Neuronal stem cell (in vitro differentiated cells): Measurements from ENCODE around the gene ANKRD62. TPM values are rescaled to one million over a fixed set of nuclear protein-coding genes. Genes with fewer than 3 reads are reported as not detected.

ENCODE experiments used
- DNase-seq: peaks from one replicate; pipeline ENCODE4 v3.0.0-alpha.2; 2013; ENCODE audit warnings: low spot score
- H2AFZ ChIP-seq: one replicate; pipeline ENCODE4 v1.6.1; 2013; ENCODE audit warnings: mild to moderate bottlenecking, low read length, inconsistent platforms
- H2AK5ac ChIP-seq: 2 replicates; pipeline ENCODE4 v1.6.1; 2013; ENCODE audit warnings: low read depth, mild to moderate bottlenecking, inconsistent platforms, low read length, moderate library complexity, mixed read lengths
- H2BK120ac ChIP-seq: 2 replicates; pipeline ENCODE4 v1.6.1; 2013; ENCODE audit warnings: low read depth, mild to moderate bottlenecking, inconsistent platforms, low read length, moderate library complexity, mixed read lengths
- H2BK12ac ChIP-seq: one replicate; pipeline ENCODE4 v1.6.1; 2013; ENCODE audit warnings: low read length, inconsistent platforms
- H2BK15ac ChIP-seq: 2 replicates; pipeline ENCODE4 v1.6.1; 2013; ENCODE audit warnings: mild to moderate bottlenecking, low read length, inconsistent platforms, mixed read lengths
- H2BK5ac ChIP-seq: one replicate; pipeline ENCODE4 v1.6.1; 2013; ENCODE audit warnings: inconsistent platforms, mild to moderate bottlenecking, low read length, moderate library complexity
- H3K14ac ChIP-seq: one replicate; pipeline ENCODE4 v1.6.1; 2013; ENCODE audit warnings: low read length, inconsistent platforms
- H3K18ac ChIP-seq: 2 replicates; pipeline ENCODE4 v1.6.1; 2013; ENCODE audit warnings: low read length, inconsistent platforms
- H3K23ac ChIP-seq: 2 replicates; pipeline ENCODE4 v1.6.1; 2013; ENCODE audit warnings: low read depth, mild to moderate bottlenecking, mixed read lengths, low read length, inconsistent platforms; ENCODE audit not compliant: poor library complexity
- H3K27ac ChIP-seq: replicated peaks from 3 replicates; pipeline ENCODE4 v1.5.1; 2013; ENCODE audit warnings: low read length, inconsistent platforms
- H3K27me3 ChIP-seq, 3 experiments: 2 replicates each; pipeline ENCODE4 v1.6.1; 2013; ENCODE audit warnings: low read length in 3 of 3, mild to moderate bottlenecking in 2 of 3, inconsistent platforms in 1 of 3, low read depth in 1 of 3, mixed read lengths in 1 of 3, moderate library complexity in 1 of 3; ENCODE audit not compliant: control insufficient read depth in 3 of 3, insufficient read depth in 3 of 3
- H3K36me3 ChIP-seq, 2 donors: replicated peaks in 1 of 2; 2 replicates each; pipeline ENCODE4 v1.6.1; 2013; ENCODE audit warnings: low read length in 2 of 2; ENCODE audit not compliant: control insufficient read depth in 2 of 2, insufficient read depth in 2 of 2
- H3K4ac ChIP-seq: 2 replicates; pipeline ENCODE4 v1.6.1; 2013; ENCODE audit warnings: inconsistent platforms, mild to moderate bottlenecking, low read length, moderate library complexity
- H3K4me1 ChIP-seq, 2 donors: 1 replicate in 1 of 2; 2 replicates in 1 of 2; pipeline ENCODE4 v1.6.1; 2013; ENCODE audit warnings: low read length in 2 of 2, low read depth in 1 of 2; ENCODE audit not compliant: control insufficient read depth in 2 of 2, insufficient read depth in 1 of 2
- H3K4me2 ChIP-seq: one replicate; pipeline ENCODE4 v1.6.1; 2013; ENCODE audit warnings: mild to moderate bottlenecking, low read length, inconsistent platforms; ENCODE audit not compliant: insufficient read depth, poor library complexity, severe bottlenecking
- H3K4me3 ChIP-seq, 2 donors: 2 replicates each; pipeline ENCODE4 v1.5.1; 2013; ENCODE audit warnings: low read length in 2 of 2, mild to moderate bottlenecking in 2 of 2, inconsistent platforms in 1 of 2, moderate library complexity in 1 of 2
- H3K79me1 ChIP-seq: one replicate; pipeline ENCODE4 v1.6.1; 2013; ENCODE audit warnings: low read depth, mild to moderate bottlenecking, inconsistent platforms, low read length, moderate library complexity
- H3K9ac ChIP-seq: one replicate; pipeline ENCODE4 v1.6.1; 2013; ENCODE audit warnings: mild to moderate bottlenecking, low read depth, low read length, inconsistent platforms; ENCODE audit not compliant: poor library complexity
- H3K9me3 ChIP-seq, 2 donors: replicated peaks in 1 of 2; 2 replicates each; pipeline versions ENCODE3 to v1.6.1; 2013; ENCODE audit warnings: low read length in 2 of 2, mild to moderate bottlenecking in 2 of 2, inconsistent platforms in 1 of 2, low read depth in 1 of 2, mixed read lengths in 1 of 2, moderate library complexity in 1 of 2; ENCODE audit not compliant: control insufficient read depth in 2 of 2, insufficient read depth in 1 of 2
- H4K8ac ChIP-seq: one replicate; pipeline ENCODE4 v1.6.1; 2013; ENCODE audit warnings: low read depth, mild to moderate bottlenecking, inconsistent platforms, low read length, moderate library complexity
- H4K91ac ChIP-seq: one replicate; pipeline ENCODE4 v1.6.1; 2013; ENCODE audit warnings: low read length, low read depth, mild to moderate bottlenecking, inconsistent platforms; ENCODE audit not compliant: poor library complexity
- WGBS, 2 donors: extraction: QIAGEN DNeasy Blood & Tissue Kit; methylation state at CpG; one replicate each; pipeline ENCODE4 v1.1.7; 2013; ENCODE audit warnings: missing lambda C conversion rate in 2 of 2, mixed read lengths in 1 of 2; ENCODE audit not compliant: insufficient read length in 2 of 2, insufficient replicate concordance in 1 of 2; ENCODE audit errors: extremely low coverage in 2 of 2; 5-methylcytosine and 5-hydroxymethylcytosine counted together
- small RNA-seq: library from polyadenylated mRNA; stranded (forward); fragments of <200 nt; extraction: miRNeasy Mini kit (QIAGEN cat#:217004); gene quantifications from one replicate; pipeline ENCODE3, GENCODE V24; 2013; ENCODE audit not compliant: insufficient read depth

Gene ANKRD62

DNA sequence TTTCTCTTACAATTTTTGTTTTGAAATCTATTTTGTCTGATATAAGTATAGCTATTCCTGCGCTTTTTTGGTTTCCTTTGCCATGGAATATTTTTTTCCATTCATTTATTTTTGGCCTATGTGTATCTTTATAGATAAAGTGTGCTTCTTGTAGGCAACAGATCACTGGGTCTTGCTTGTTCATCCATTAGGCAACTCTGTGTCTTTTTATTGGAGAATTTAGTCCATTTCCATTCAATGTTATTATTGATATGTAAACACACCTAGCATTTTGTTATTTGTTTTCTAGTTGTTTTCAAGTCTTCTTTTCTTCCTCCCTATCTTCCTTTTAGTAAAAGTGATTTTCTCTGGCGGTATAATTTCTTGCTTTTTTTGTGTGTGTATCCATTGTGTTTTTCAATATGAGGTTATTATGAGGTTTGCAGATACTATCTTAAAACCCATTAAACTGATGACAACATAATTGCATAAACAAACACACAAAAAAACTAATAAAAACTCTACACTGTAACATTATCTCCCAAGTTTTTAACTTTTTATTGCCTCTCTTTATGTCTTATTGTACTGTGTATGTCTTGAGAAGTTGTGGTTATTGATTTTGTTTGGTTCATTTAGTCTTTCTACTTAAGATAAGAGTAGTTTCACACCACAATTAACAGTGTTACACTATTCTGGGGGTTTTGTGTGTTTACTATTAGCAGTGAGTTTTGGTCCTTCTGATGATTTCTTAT, 71.6 kb downstream of the ANKRD62 start:
- no CpG with 5 or more reads among the region's 2 CpGs for WGBS, 2 donors
- no peak overlapping the region for H4K8ac ChIP-seq
- H3K23ac ChIP-seq: no peak overlapping the region
- no peak overlapping the region for H2AFZ ChIP-seq
- no peak overlapping the region for H3K4me3 ChIP-seq
- H3K14ac ChIP-seq: no peak overlapping the region
- no peak overlapping the region for H3K9ac ChIP-seq
- no peaks in the 10 kb centered on the region for H3K36me3 ChIP-seq
- H3K27me3 ChIP-seq: no peaks in the 10 kb centered on the region
- no peak overlapping the region for H3K18ac ChIP-seq
- H2BK15ac ChIP-seq: no peak overlapping the region
- no peak overlapping the region for H2BK120ac ChIP-seq
- no peak overlapping the region for H4K91ac ChIP-seq
- H3K79me1 ChIP-seq: no peaks in the 10 kb centered on the region
- no peak overlapping the region for H2BK5ac ChIP-seq
- H3K27ac ChIP-seq: no peak overlapping the region
- no peak overlapping the region for H3K4me2 ChIP-seq
- no peak overlapping the region for H2BK12ac ChIP-seq
- H3K4me1 ChIP-seq: no peaks in the 10 kb centered on the region
- no peak for DNase-seq
- H2AK5ac ChIP-seq: no peak overlapping the region
- no peak overlapping the region for H3K4ac ChIP-seq
- no peaks in the 10 kb centered on the region for H3K9me3 ChIP-seq

Small RNA genes lying within 50 kb of the gene (small RNA-seq; reads per million reads assigned to genes)
- gene RNU6-324P: not detected
